MM.1S (cell line): Measurements from ENCODE around the gene ALKBH3.
A peak's percentile ranks its signal among the peaks of the same experiment; 100 is the strongest.

Experiments used
- DNase-seq: peaks from one replicate; pipeline ENCODE4 v3.0.0-alpha.2; 2015
- H2AFZ ChIP-seq: fragments of 300-600 bp; sonication (generic); 2 replicates; pipeline ENCODE4 v1.6.0; 2016; ENCODE audit warnings: antibody characterized with exemption, low read length
- H3F3A ChIP-seq: fragments of 300-600 bp; sonication (generic); 2 replicates; pipeline ENCODE4 v1.6.1; 2016; ENCODE audit warnings: mild to moderate bottlenecking, antibody characterized with exemption, low read length, moderate library complexity, mixed read lengths; ENCODE audit not compliant: insufficient read depth
- H3K27ac ChIP-seq: fragments of 300-600 bp; sonication (generic); 2 replicates; pipeline ENCODE4 v1.5.1; 2016; ENCODE audit warnings: mild to moderate bottlenecking, low read length
- H3K27me3 ChIP-seq: fragments of 300-600 bp; sonication (generic); replicated peaks from 2 replicates; pipeline ENCODE4 v1.6.0; 2016; ENCODE audit warnings: low read length; ENCODE audit not compliant: insufficient read depth
- H3K36me3 ChIP-seq: fragments of 300-600 bp; sonication (generic); replicated peaks from 2 replicates; pipeline ENCODE4 v1.6.1; 2016; ENCODE audit warnings: mild to moderate bottlenecking, low read length, mixed read lengths; ENCODE audit not compliant: insufficient read depth
- H3K4me1 ChIP-seq: fragments of 300-600 bp; sonication (generic); 2 replicates; pipeline ENCODE4 v1.6.1; 2016; ENCODE audit warnings: low read length, mixed read lengths
- H3K4me2 ChIP-seq: fragments of 300-600 bp; sonication (generic); 2 replicates; pipeline ENCODE4 v1.6.0; 2016; ENCODE audit warnings: low read depth, low read length
- H3K4me3 ChIP-seq: fragments of 300-600 bp; sonication (generic); 2 replicates; pipeline ENCODE4 v1.5.1; 2016; ENCODE audit warnings: low read length, mixed read lengths
- H3K79me2 ChIP-seq: fragments of 300-600 bp; sonication (generic); 2 replicates; pipeline ENCODE4 v1.6.1; 2016; ENCODE audit warnings: mixed run types, low read length, mixed read lengths
- H3K9ac ChIP-seq: fragments of 300-600 bp; sonication (generic); 2 replicates; pipeline ENCODE4 v1.6.1; 2016; ENCODE audit warnings: low read length, mixed read lengths
- H3K9me2 ChIP-seq: fragments of 300-600 bp; sonication (generic); replicated peaks from 2 replicates; pipeline ENCODE4 v1.6.1; 2016; ENCODE audit warnings: mild to moderate bottlenecking, low read length, mixed read lengths; ENCODE audit not compliant: insufficient read depth
- H3K9me3 ChIP-seq: fragments of 300-600 bp; sonication (generic); replicated peaks from 2 replicates; pipeline ENCODE4 v1.6.1; 2016; ENCODE audit warnings: mild to moderate bottlenecking, low read length, mixed read lengths; ENCODE audit not compliant: insufficient read depth
- H4K20me1 ChIP-seq: fragments of 300-600 bp; sonication (generic); 2 replicates; pipeline ENCODE4 v1.6.1; 2016; ENCODE audit warnings: mild to moderate bottlenecking, low read length, moderate library complexity, mixed read lengths; ENCODE audit not compliant: insufficient read depth
- CTCF ChIP-seq: fragments of 300-600 bp; sonication (generic); IDR thresholded peaks from 2 replicates; pipeline ENCODE4 v1.5.1; 2016; ENCODE audit warnings: antibody characterized with exemption, low read length, mixed read lengths
- EZH2 ChIP-seq: fragments of 300-600 bp; sonication (generic); optimal IDR thresholded peaks from 2 replicates; pipeline ENCODE3; 2017; ENCODE audit warnings: low read depth, mild to moderate bottlenecking, antibody characterized with exemption, low read length, mixed read lengths
- EZH2phosphoT487 ChIP-seq: fragments of 300-600 bp; sonication (generic); IDR thresholded peaks from 2 replicates; pipeline ENCODE4 v1.6.1; 2018; ENCODE audit warnings: antibody characterized with exemption, low read length

The ALKBH3 gene

GRCh38 chr11:43937434-43938411 is 57.1 kb downstream of the ALKBH3 start:
- H3K36me3 ChIP-seq, result no peaks in the 10 kb centered on the region
- no peaks in the 10 kb centered on the region for H4K20me1 ChIP-seq
- H3K9me3 ChIP-seq, result no peaks in the 10 kb centered on the region
- H3K27me3 ChIP-seq, result no peaks in the 10 kb centered on the region
- H3K4me2 ChIP-seq, result no peak overlapping the region
- no peak overlapping the region for H3K9ac ChIP-seq
- peak; percentile 15 for TF ChIP-seq CTCF
- TF ChIP-seq EZH2, result no peak
- H3F3A ChIP-seq, result 0 out of 2 replicates have a peak, but pooled peaks cover 4% of the 10 kb centered on the region
- no peaks in the 10 kb centered on the region for H3K9me2 ChIP-seq
- H3K4me3 ChIP-seq, result no peak overlapping the region
- H3K27ac ChIP-seq, result no peak overlapping the region
- H3K79me2 ChIP-seq, result no peaks in the 10 kb centered on the region
- H3K4me1 ChIP-seq, result no peaks in the 10 kb centered on the region
- no peak overlapping the region for H2AFZ ChIP-seq
- DNase-seq, result no peak

DNA sequence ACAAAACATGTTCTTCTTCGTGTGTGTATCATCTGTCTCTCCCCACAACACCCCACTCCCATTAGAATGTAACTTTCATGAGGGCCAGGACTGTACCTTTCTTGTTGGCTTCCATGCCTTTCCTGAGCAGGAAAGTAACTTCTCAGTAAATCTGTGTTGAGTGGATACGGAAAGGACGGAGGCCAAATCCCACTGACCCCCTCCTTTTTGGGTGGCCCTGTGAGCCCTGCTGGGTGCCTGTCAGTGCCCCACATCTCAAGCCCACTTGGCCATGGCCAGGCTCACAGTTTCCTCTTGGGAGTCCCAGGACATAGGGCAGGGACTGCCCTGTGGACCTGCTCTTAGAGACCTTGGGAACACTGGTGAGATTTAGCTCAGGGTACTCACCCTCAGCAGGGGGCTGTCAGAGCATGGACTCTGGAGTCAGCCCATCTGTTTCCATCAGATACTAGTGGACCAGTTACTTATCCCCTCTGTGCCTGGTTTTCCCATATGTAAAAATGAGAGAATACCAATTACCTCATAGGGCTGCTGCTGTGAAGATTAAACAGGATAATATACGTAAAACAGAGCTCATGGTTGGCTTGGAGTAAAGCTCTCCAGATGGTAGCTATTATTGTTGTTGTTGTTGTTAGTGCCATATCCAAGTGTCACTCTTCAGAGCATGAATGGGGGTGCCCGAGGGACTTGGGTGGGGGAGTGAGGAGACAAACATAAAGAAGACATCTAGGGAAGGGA is 60.8 kb downstream of the ALKBH3 start:
- H3K4me2 ChIP-seq, result peak overlapping the region; percentile 85; the same call in 1 of the 2 replicates
- H3K9ac ChIP-seq, result peak overlapping the region; percentile 36; the same call in 1 of the 2 replicates
- H2AFZ ChIP-seq, result 0 out of 2 replicates have a peak overlapping the region, but pooled peaks have one; percentile 78
- no peaks in the 10 kb centered on the region for H3K9me2 ChIP-seq
- no peaks in the 10 kb centered on the region for H3K9me3 ChIP-seq
- peaks cover 18% of the 10 kb centered on the region for H3F3A ChIP-seq
- no peaks in the 10 kb centered on the region for H3K79me2 ChIP-seq
- H3K4me3 ChIP-seq, result peak overlapping the region; percentile 53; the same call in 1 of the 2 replicates
- H3K27ac ChIP-seq, result no peak overlapping the region
- H3K36me3 ChIP-seq, result no peaks in the 10 kb centered on the region
- DNase-seq, result no peak
- no peak for TF ChIP-seq EZH2
- TF ChIP-seq CTCF, result no peak
- no peak for TF ChIP-seq EZH2phosphoT487
- H4K20me1 ChIP-seq, result no peaks in the 10 kb centered on the region
- H3K4me1 ChIP-seq, result peaks cover 4% of the 10 kb centered on the region; the same call in 1 of the 2 replicates
- no peaks in the 10 kb centered on the region for H3K27me3 ChIP-seq

GRCh38 chr11:43942662-43943371 is 62.2 kb downstream of the ALKBH3 start:
- no peaks in the 10 kb centered on the region for H4K20me1 ChIP-seq
- peak overlapping the region; percentile 94 for H2AFZ ChIP-seq
- peak; percentile 43 for DNase-seq
- no peaks in the 10 kb centered on the region for H3K27me3 ChIP-seq
- H3F3A ChIP-seq, result peaks cover 18% of the 10 kb centered on the region
- H3K4me2 ChIP-seq, result peak overlapping the region; percentile 99
- peak overlapping the region; percentile 32; the same call in 1 of the 2 replicates for H3K27ac ChIP-seq
- H3K4me3 ChIP-seq, result peak overlapping the region; percentile 71
- no peaks in the 10 kb centered on the region for H3K9me2 ChIP-seq
- peak overlapping the region; percentile 59; the same call in 1 of the 2 replicates for H3K9ac ChIP-seq
- TF ChIP-seq EZH2, result no peak
- no peak; the same call in 1 of the 2 replicates for TF ChIP-seq CTCF
- H3K4me1 ChIP-seq, result peaks cover 4% of the 10 kb centered on the region; the same call in 1 of the 2 replicates
- no peaks in the 10 kb centered on the region for H3K79me2 ChIP-seq
- H3K9me3 ChIP-seq, result no peaks in the 10 kb centered on the region
- no peaks in the 10 kb centered on the region for H3K36me3 ChIP-seq
